K562 (cell line): Measurements from ENCODE around the gene C10orf95. TPM values are rescaled to one million over a fixed set of nuclear protein-coding genes. Genes with fewer than 3 reads are reported as not detected.
A peak's percentile ranks its signal among the peaks of the same experiment; 100 is the strongest.

Source experiments
- BDP1 ChIP-seq: IDR thresholded peaks from 3 replicates; pipeline ENCODE4 v1.6.1; 2011; ENCODE audit not compliant: insufficient read length, insufficient read depth
- C11orf30 ChIP-seq: fragments of 450-650 bp; IDR thresholded peaks from 2 replicates; pipeline ENCODE4 v1.6.1; 2016; ENCODE audit warnings: low read depth, mild to moderate bottlenecking
- HLTF ChIP-seq: fragments of 450-650 bp; IDR thresholded peaks from 2 replicates; pipeline ENCODE4 v1.6.1; 2016
- MAZ ChIP-seq, 2 experiments: fragments of 450-650 bp in 1 of 2; sonication (generic) in 1 of 2; formaldehyde crosslinking; IDR thresholded peaks in 1 of 2; conservative IDR thresholded peaks in 1 of 2; 2 replicates each; pipeline versions ENCODE4 v1.4.0 to v1.5.0; 2020; ENCODE audit warnings: mild to moderate bottlenecking in 1 of 2, missing genetic modification reagents in 1 of 2
- NBN ChIP-seq: fragments of 450-650 bp; IDR thresholded peaks from 2 replicates; pipeline ENCODE4 v1.6.1; 2016; ENCODE audit warnings: low read depth, mild to moderate bottlenecking
- POU5F1 ChIP-seq: fragments of 150-350 bp; IDR thresholded peaks from 2 replicates; pipeline ENCODE4 v1.6.1; 2014; ENCODE audit warnings: borderline replicate concordance, low read length, low read depth, mild to moderate bottlenecking; ENCODE audit not compliant: partially characterized antibody
- RBM15 ChIP-seq: fragments of 200-400 bp; formaldehyde crosslinking; IDR thresholded peaks from 2 replicates; pipeline ENCODE4 v1.6.1; 2018; ENCODE audit warnings: mild to moderate bottlenecking, low read length, moderate library complexity; ENCODE audit not compliant: insufficient read depth
- SMARCA4 ChIP-seq: fragments of 450-650 bp; IDR thresholded peaks from 2 replicates; pipeline ENCODE4 v1.6.1; 2016
- XRCC3 ChIP-seq: fragments of 450-650 bp; IDR thresholded peaks from 2 replicates; pipeline ENCODE4 v1.6.1; 2017; ENCODE audit warnings: mild to moderate bottlenecking, moderate library complexity
- ZNF212 ChIP-seq: fragments of 450-650 bp; formaldehyde crosslinking; IDR thresholded peaks from 2 replicates; pipeline ENCODE4 v1.4.0; 2020; ENCODE audit warnings: mild to moderate bottlenecking
- polyA plus RNA-seq, 8 experiments: library from polyadenylated mRNA; depleted of rRNA in 4 of 8; stranded (reverse) in 5 of 8; unstranded in 3 of 8; fragments of >200 nt; fragmentation: Nextera tagmentation in 2 of 8; fragmentation: Illumina TruSeq in 1 of 8; extraction: Ambion mirVana in 2 of 8; extraction: Trizol in 1 of 8; gene quantifications; 2 replicates each; pipeline versions ENCODE4 v1.2.1 to v1.2.3, GENCODE V29; 2011 to 2014; ENCODE audit warnings: inconsistent platforms in 1 of 8, missing spikeins in 1 of 8
- total RNA-seq, 7 experiments: library from RNA; depleted of rRNA in 6 of 7; stranded (reverse); fragments of >200 nt in 6 of 7; fragmentation: Illumina TruSeq in 2 of 7; extraction: Trizol in 2 of 7; gene quantifications; 2 replicates each; pipeline versions ENCODE4 v1.2.1 to v1.2.3, GENCODE V29; 2011 to 2021; ENCODE audit warnings: low replicate concordance in 1 of 7
- TF ChIP-seq, protein P1 (sequence below), 2 experiments: fragments of 450-650 bp; IDR thresholded peaks; 2 replicates each; pipeline ENCODE4 v1.6.1; 2018; ENCODE audit warnings: mild to moderate bottlenecking in 2 of 2, low read depth in 1 of 2; ENCODE audit not compliant: partially characterized antibody in 2 of 2
- TF ChIP-seq, protein P2 (sequence below), 2 experiments: IDR thresholded peaks; 2 replicates each; pipeline ENCODE4 v1.6.1; 2012; ENCODE audit warnings: improper control_type of control experiment in 2 of 2, low read depth in 2 of 2, low read length in 2 of 2, borderline replicate concordance in 1 of 2
- TF ChIP-seq, protein P3 (sequence below): sonication (generic); formaldehyde crosslinking; IDR thresholded peaks from 2 replicates; pipeline ENCODE4 v1.9.0; 2022; ENCODE audit warnings: mild to moderate bottlenecking, missing genetic modification reagents
- TF ChIP-seq, protein P4 (sequence below): fragments of 450-650 bp; IDR thresholded peaks from 2 replicates; pipeline ENCODE4 v1.6.1; 2016; ENCODE audit warnings: borderline replicate concordance
- TF ChIP-seq, protein P5 (sequence below): fragments of 200-400 bp; formaldehyde crosslinking; IDR thresholded peaks from 2 replicates; pipeline ENCODE4 v1.6.1; 2017; ENCODE audit warnings: mild to moderate bottlenecking, low read depth, low read length, moderate library complexity

Gene C10orf95
- total and polyA plus RNA-seq, 9 of the 15 experiments (the other 6 are each of a cell fraction or from before 2014, with no cell fraction given) = 0.03 to 0.41 (median 0.17) TPM; not detected in 1

DNA sequence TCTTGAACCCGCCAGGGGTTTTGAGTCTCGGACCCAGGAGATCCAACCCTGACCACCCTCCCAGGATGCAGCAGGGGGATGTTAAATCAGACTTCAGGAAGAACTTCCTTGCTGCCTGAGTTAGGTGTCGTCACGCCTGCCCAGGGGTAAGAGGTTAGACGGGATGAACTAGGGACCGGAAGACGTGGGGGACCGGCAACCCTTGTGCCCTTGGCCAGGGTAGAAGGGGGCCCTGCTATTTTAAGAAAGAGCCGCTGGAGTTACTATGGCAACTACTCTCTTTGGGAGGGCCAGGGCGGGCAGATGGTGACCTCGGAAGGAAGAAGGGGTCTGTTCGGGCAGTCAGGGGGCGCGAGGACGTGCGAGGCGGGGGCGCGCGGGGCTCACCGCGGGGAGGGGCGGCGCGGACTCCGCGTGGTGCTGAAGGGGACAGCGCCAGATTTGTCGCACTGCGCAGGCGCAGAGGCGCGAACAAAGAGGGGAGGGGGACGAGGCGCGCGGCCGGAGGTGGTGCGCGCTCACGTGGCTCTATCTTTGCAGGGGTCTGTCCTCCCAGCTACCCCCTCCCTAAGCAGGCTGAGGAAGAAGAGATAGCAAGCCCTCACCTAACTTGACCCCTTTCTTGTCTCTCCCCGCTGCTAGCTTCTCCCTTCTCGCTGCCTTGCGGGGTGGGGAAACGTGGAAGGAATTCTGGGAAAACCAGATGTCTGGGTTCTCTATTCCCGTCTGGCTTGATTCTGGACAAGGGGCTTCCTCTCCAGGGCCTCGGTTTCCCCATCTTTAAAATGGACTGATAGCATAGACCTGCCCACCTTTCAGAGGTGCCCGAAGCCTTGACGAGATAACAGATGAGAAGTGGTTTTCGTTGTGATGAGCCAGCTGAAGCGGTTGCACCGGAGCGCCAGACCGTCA, 31.8 kb downstream of the C10orf95 start (continued):
- TF ChIP-seq, protein P1, sequence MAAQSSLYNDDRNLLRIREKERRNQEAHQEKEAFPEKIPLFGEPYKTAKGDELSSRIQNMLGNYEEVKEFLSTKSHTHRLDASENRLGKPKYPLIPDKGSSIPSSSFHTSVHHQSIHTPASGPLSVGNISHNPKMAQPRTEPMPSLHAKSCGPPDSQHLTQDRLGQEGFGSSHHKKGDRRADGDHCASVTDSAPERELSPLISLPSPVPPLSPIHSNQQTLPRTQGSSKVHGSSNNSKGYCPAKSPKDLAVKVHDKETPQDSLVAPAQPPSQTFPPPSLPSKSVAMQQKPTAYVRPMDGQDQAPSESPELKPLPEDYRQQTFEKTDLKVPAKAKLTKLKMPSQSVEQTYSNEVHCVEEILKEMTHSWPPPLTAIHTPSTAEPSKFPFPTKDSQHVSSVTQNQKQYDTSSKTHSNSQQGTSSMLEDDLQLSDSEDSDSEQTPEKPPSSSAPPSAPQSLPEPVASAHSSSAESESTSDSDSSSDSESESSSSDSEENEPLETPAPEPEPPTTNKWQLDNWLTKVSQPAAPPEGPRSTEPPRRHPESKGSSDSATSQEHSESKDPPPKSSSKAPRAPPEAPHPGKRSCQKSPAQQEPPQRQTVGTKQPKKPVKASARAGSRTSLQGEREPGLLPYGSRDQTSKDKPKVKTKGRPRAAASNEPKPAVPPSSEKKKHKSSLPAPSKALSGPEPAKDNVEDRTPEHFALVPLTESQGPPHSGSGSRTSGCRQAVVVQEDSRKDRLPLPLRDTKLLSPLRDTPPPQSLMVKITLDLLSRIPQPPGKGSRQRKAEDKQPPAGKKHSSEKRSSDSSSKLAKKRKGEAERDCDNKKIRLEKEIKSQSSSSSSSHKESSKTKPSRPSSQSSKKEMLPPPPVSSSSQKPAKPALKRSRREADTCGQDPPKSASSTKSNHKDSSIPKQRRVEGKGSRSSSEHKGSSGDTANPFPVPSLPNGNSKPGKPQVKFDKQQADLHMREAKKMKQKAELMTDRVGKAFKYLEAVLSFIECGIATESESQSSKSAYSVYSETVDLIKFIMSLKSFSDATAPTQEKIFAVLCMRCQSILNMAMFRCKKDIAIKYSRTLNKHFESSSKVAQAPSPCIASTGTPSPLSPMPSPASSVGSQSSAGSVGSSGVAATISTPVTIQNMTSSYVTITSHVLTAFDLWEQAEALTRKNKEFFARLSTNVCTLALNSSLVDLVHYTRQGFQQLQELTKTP (IDR thresholded peaks at IDR 0.05; ENCODE audit: low read depth in 1 of 2, partially characterized antibody in 2 of 2) = peak in 1 of 2 experiments; percentile 45
- TF ChIP-seq HLTF (no peak), C11orf30 (no peak), ZNF212 (CRISPR knock-in tag) (no peak), POU5F1 (no peak), RBM15 (no peak), NBN (no peak), BDP1 (no peak), MAZ (CRISPR knock-in tag; conservative IDR thresholded peaks at IDR 0.05 in 1 of 2, IDR thresholded peaks at IDR 0.05 in 1 of 2) (peak; percentile 47 to 82), XRCC3 (no peak), SMARCA4 (no peak)
- TF ChIP-seq, protein P2, sequence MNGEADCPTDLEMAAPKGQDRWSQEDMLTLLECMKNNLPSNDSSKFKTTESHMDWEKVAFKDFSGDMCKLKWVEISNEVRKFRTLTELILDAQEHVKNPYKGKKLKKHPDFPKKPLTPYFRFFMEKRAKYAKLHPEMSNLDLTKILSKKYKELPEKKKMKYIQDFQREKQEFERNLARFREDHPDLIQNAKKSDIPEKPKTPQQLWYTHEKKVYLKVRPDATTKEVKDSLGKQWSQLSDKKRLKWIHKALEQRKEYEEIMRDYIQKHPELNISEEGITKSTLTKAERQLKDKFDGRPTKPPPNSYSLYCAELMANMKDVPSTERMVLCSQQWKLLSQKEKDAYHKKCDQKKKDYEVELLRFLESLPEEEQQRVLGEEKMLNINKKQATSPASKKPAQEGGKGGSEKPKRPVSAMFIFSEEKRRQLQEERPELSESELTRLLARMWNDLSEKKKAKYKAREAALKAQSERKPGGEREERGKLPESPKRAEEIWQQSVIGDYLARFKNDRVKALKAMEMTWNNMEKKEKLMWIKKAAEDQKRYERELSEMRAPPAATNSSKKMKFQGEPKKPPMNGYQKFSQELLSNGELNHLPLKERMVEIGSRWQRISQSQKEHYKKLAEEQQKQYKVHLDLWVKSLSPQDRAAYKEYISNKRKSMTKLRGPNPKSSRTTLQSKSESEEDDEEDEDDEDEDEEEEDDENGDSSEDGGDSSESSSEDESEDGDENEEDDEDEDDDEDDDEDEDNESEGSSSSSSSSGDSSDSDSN (IDR thresholded peaks at IDR 0.05; ENCODE audit: borderline replicate concordance in 1 of 2, low read depth in 2 of 2, low read length in 2 of 2) = no peak
- TF ChIP-seq, protein P3, sequence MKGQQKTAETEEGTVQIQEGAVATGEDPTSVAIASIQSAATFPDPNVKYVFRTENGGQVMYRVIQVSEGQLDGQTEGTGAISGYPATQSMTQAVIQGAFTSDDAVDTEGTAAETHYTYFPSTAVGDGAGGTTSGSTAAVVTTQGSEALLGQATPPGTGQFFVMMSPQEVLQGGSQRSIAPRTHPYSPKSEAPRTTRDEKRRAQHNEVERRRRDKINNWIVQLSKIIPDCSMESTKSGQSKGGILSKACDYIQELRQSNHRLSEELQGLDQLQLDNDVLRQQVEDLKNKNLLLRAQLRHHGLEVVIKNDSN (CRISPR knock-in tag) = no peak
- TF ChIP-seq, protein P4, sequence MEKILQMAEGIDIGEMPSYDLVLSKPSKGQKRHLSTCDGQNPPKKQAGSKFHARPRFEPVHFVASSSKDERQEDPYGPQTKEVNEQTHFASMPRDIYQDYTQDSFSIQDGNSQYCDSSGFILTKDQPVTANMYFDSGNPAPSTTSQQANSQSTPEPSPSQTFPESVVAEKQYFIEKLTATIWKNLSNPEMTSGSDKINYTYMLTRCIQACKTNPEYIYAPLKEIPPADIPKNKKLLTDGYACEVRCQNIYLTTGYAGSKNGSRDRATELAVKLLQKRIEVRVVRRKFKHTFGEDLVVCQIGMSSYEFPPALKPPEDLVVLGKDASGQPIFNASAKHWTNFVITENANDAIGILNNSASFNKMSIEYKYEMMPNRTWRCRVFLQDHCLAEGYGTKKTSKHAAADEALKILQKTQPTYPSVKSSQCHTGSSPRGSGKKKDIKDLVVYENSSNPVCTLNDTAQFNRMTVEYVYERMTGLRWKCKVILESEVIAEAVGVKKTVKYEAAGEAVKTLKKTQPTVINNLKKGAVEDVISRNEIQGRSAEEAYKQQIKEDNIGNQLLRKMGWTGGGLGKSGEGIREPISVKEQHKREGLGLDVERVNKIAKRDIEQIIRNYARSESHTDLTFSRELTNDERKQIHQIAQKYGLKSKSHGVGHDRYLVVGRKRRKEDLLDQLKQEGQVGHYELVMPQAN = peak; percentile 49; the same call in 1 of the 2 replicates
- TF ChIP-seq, protein P5, sequence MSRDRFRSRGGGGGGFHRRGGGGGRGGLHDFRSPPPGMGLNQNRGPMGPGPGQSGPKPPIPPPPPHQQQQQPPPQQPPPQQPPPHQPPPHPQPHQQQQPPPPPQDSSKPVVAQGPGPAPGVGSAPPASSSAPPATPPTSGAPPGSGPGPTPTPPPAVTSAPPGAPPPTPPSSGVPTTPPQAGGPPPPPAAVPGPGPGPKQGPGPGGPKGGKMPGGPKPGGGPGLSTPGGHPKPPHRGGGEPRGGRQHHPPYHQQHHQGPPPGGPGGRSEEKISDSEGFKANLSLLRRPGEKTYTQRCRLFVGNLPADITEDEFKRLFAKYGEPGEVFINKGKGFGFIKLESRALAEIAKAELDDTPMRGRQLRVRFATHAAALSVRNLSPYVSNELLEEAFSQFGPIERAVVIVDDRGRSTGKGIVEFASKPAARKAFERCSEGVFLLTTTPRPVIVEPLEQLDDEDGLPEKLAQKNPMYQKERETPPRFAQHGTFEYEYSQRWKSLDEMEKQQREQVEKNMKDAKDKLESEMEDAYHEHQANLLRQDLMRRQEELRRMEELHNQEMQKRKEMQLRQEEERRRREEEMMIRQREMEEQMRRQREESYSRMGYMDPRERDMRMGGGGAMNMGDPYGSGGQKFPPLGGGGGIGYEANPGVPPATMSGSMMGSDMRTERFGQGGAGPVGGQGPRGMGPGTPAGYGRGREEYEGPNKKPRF = no peak
